ENCODE results near the gene LANCL1. TPM values are rescaled to one million over a fixed set of nuclear protein-coding genes. Genes with fewer than 3 reads are reported as not detected.

Gene LANCL1
- total RNA-seq, 6 experiments from 2014 or later, result 16.1 to 20.6 (median 17.5) TPM

GRCh38 chr2:210519594-210519993, 43.0 kb upstream of the LANCL1 start:
- intact Hi-C loops (cut with DNase I), result no loop called here
- Histone ChIP-seq H3K27ac (no peak overlapping the region), H3K4me3 (no peak overlapping the region), H3K9me3 (no peaks in the 10 kb centered on the region), H3K27me3 (no peaks in the 10 kb centered on the region), H3K36me3 (no peaks in the 10 kb centered on the region), H3K4me1 (peaks cover 0 to 22% (median 10%) of the 10 kb centered on the region in 4 donors)
- 66% methylated on average over 5 of the region's 5 CpGs for whole genome bisulfite sequencing (ENCODE audit: insufficient coverage, low coverage, low lambda C conversion rate, missing lambda C conversion rate)
- no peak for TF ChIP-seq POLR2A (IDR thresholded peaks at IDR 0.05)
- no peak for ATAC-seq
- no peak for DNase-seq

GRCh38 chr2:210517264-210517663, 40.7 kb upstream of the LANCL1 start:
- Histone ChIP-seq H3K4me3 (no peak overlapping the region), H3K27me3 (no peaks in the 10 kb centered on the region), H3K27ac (no peak overlapping the region), H3K4me1 (no peaks in the 10 kb centered on the region), H3K36me3 (no peaks in the 10 kb centered on the region), H3K9me3 (no peaks in the 10 kb centered on the region)
- ATAC-seq (no peak), DNase-seq (no peak)
- 80% methylated on average over 4 of the region's 4 CpGs for WGBS (ENCODE audit: insufficient coverage, low coverage, low lambda C conversion rate, missing lambda C conversion rate)
- no peak for TF ChIP-seq POLR2A (IDR thresholded peaks at IDR 0.05)
- TF ChIP-seq CTCF (IDR thresholded peaks at IDR 0.05), result no peak
- intact Hi-C loops (cut with DNase I), result no loop called here

GRCh38 chr2:210515911-210516310, 39.4 kb upstream of the LANCL1 start:
- Histone ChIP-seq H3K27ac (no peak overlapping the region), H3K36me3 (no peaks in the 10 kb centered on the region), H3K9me3 (no peaks in the 10 kb centered on the region), H3K4me1 (no peaks in the 10 kb centered on the region), H3K27me3 (no peaks in the 10 kb centered on the region), H3K4me3 (no peak overlapping the region)
- WGBS (ENCODE audit: insufficient coverage, low coverage, low lambda C conversion rate, missing lambda C conversion rate), result 52% methylated on average over 2 of the region's 2 CpGs
- DNase-seq (no peak), ATAC-seq (no peak)
- TF ChIP-seq CTCF (IDR thresholded peaks at IDR 0.05), result no peak
- no peak for TF ChIP-seq POLR2A (IDR thresholded peaks at IDR 0.05)
- intact Hi-C loops (cut with DNase I), result no loop called here

- WGBS (ENCODE audit: insufficient coverage, low coverage, low lambda C conversion rate, missing lambda C conversion rate), result 15% methylated on average over 5 of the region's 5 CpGs
- intact Hi-C loops (cut with DNase I), result no loop called here
- no peaks in the 10 kb centered on the region for H3K27me3 ChIP-seq
- H3K36me3 ChIP-seq, result no peaks in the 10 kb centered on the region
- TF ChIP-seq POLR2A (IDR thresholded peaks at IDR 0.05) (no peak), CTCF (IDR thresholded peaks at IDR 0.05) (no peak)
- peaks cover 0 to 8% (median 0%) of the 10 kb centered on the region in 4 donors for H3K4me1 ChIP-seq
- no peak overlapping the region for H3K27ac ChIP-seq
- DNase-seq, result no peak
- peak overlapping the region; percentile 10 to 51 (median 49) for H3K4me3 ChIP-seq
- no peaks in the 10 kb centered on the region for H3K9me3 ChIP-seq
- ATAC-seq, result peak; percentile 48 to 63 (median 58)
Measured at GRCh38 chr2:210503725-210504191, 27.2 kb upstream of the LANCL1 start.

GRCh38 chr2:210503001-210503623, 26.6 kb upstream of the LANCL1 start:
- H3K4me3 ChIP-seq, result peak overlapping the region; percentile 10 to 51 (median 49)
- intact Hi-C loops (cut with DNase I), result no loop called here
- no peaks in the 10 kb centered on the region for H3K36me3 ChIP-seq
- peak; percentile 94 to 97 (median 96) for ATAC-seq
- no peaks in the 10 kb centered on the region for H3K9me3 ChIP-seq
- H3K27ac ChIP-seq, result peak overlapping the region in 1 of 3 donors; percentile 3
- TF ChIP-seq CTCF (IDR thresholded peaks at IDR 0.05) (peak; percentile 84 to 94 (median 89)), POLR2A (IDR thresholded peaks at IDR 0.05) (no peak)
- DNase-seq, result peak; percentile 52 to 59 (median 56)
- peaks cover 0 to 8% (median 0%) of the 10 kb centered on the region in 4 donors for H3K4me1 ChIP-seq
- no peaks in the 10 kb centered on the region for H3K27me3 ChIP-seq
- WGBS (ENCODE audit: insufficient coverage, low coverage, low lambda C conversion rate, missing lambda C conversion rate), result 5% methylated on average over 7 of the region's 7 CpGs
